NOMO-1 treated with DMSO at 0.1 percent for 48 hours (cell line): ENCODE data around the gene AAK1.

Experiments
- DNase-seq: peaks from one replicate; lab custom pipeline; 2025; ENCODE audit not compliant: unreplicated experiment; lab: John Stamatoyannopoulos, UW

The AAK1 gene

DNA sequence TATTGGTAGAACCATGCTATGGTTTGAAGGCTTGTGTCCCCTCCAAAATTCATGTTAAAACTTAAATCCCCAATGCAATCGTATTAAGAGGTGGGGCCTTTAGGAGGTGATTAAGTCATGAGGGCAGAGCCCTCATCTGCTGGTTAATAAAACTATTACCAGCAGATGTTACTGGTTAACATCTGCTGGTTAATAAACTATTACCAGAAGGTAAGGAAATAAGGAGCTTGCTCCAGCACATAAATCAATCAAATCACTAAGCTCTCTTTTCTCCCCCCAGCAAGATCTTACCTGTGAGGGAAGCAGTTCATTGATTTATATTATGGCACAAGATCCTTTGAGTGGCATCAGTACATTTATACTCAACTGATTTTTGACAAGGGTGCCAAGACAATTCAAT, 96.9 kb downstream of the AAK1 start:
- no peak for DNase-seq

GRCh38 chr2:69545477-69545932, 98.0 kb downstream of the AAK1 start:
- no peak for DNase-seq

- no peak for DNase-seq
Observed at GRCh38 chr2:69544951-69545350, 98.6 kb downstream of the AAK1 start.

DNA sequence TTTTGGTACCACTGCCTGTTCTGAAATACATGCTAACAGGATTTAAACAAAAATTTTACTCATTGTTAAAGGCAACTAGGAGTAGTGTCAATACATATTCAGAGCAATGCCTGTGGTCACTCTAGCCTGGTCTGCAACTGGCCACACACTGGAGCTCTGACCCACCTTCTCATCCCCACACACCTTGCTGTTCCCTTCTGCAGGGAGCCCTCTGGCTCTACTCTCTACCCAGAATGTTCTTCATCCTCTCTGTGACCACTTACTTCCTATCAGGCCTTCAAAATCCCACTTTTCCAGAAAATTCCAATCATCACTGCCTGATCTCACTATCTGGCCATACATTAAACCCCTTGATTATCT, 104.0 kb downstream of the AAK1 start:
- no peak for DNase-seq

- no peak for DNase-seq
Observed at GRCh38 chr2:69538872-69539548, 104.5 kb downstream of the AAK1 start.

DNA sequence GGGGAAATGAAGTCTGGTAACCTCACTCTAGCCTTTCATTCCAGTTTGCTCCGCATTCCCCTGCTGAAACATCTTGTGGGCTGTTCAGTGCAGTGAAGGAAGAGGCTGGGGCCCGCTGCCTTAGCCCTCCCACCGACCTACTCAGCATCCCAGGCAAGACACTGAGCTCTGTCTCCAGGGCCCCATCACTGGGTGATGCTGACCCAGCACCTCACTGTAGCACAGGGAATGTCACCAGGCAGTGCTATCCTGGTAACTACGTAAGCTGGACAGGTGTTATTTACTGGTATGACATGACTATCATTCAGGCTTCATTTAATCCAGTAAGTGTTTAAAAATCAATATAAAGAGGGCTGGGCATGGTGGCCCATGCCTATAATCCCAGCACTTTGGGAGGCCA, 105.3 kb downstream of the AAK1 start:
- no peak for DNase-seq

DNA sequence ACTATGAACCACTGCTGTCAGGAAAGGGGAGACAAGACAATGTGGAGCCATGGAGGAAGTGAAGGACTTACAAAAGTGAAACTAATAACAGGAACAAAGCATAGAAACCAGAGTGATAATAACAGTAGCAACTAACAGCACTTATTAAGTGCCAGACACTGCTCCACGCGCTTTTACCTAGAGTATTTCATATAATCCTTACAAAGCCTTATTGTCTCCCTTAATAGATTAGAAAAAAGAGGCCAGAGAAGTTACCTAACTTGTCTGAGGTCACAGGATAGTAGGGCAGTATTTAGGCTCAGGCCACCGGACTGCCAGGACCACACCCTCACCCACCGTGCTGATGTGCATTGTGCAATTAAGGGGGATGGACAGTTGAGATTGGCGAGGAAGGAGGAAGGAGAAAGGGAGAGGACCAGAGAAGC, 107.7 kb downstream of the AAK1 start:
- DNase-seq: peak; percentile 83

- no peak for DNase-seq
Observed at GRCh38 chr2:69531186-69531585, 112.4 kb downstream of the AAK1 start.

DNA sequence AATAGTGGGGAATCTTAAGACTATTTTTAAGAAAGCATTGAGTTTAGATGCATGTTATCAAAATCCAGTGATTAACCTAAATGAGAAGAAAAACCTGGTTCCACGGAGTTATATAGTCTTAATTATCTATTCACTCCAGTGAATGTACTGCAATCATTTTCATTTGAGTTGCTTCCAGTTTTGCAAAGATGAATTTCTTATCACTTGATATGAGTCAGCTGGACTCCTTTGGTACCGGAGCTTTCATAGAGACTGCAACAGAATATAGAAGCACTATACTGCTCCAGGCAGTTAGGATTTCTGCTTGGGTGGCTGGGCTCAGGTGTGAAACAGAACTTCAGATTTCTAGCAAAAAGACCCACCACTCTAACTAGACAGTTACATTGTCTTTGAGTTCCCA, 114.1 kb downstream of the AAK1 start:
- DNase-seq: no peak

GRCh38 chr2:69525261-69525660, 118.3 kb downstream of the AAK1 start:
- no peak for DNase-seq

DNA sequence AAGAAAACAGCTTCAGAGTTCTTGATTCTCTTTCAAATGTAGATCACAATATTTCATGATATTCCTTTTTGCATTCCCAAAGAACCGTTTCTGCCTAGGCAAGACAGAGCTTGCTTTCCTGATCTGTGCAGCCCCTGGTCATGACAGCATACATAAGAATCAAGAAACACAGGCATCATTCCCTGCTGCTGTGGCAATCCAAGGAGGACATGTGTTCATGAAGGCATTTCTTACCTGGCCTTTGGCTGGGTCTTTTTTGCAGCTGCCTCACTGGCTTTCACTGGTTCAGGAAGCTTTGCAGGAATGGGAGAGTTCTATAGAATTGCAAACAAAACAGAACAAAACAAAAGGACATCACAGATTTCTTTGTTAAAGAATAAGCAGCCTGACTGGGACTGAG, 118.7 kb downstream of the AAK1 start:
- no peak for DNase-seq

DNA sequence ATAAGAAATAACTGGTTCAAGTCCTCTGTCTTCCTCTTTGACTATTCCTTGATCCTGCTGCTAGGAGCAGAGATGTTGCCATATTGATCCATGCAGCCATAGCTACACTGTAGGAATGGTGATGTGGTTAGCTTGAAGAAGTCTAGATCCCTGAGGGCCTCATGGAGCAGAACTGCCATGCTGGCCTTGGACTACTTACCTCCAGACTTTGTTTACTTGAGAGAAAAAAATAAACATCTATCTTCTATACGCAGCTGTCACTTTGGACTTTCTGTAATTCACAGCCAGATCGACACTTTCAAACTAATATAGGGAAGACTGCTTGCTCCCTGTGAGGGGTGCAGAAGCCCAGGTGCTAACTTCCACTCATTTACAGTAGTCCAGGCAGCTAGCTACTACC, 121.8 kb downstream of the AAK1 start:
- no peak for DNase-seq

- no peak for DNase-seq
Observed at GRCh38 chr2:69518841-69519240, 124.7 kb downstream of the AAK1 start.

- DNase-seq: no peak
Observed at GRCh38 chr2:69517410-69517809, 126.1 kb downstream of the AAK1 start.

GRCh38 chr2:69514819-69515218, 128.7 kb downstream of the AAK1 start:
- DNase-seq: no peak

DNA sequence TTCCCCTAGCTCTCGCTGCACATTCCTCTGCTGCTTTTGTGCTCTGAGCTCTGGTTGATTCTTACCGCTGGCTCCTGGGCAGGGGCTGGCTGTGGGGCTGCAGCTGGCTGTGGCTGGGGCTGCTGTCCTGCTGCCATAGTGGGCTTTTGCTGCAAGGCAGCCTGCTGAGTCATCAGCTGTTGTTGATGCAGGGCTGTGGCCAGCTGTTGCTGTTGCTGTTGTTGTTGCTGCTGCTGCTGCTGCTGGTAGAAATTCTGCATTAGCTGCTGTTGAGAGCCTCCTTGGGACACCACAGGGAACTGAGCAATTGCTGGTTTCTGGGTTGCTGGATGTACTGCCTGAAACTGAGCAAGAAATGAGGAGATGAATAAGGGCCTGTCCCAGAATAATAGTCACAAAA, 129.1 kb downstream of the AAK1 start:
- no peak for DNase-seq

- DNase-seq: no peak
Observed at GRCh38 chr2:69512446-69512845, 131.1 kb downstream of the AAK1 start.

- DNase-seq: no peak
Observed at GRCh38 chr2:69510204-69510603, 133.3 kb downstream of the AAK1 start.

DNA sequence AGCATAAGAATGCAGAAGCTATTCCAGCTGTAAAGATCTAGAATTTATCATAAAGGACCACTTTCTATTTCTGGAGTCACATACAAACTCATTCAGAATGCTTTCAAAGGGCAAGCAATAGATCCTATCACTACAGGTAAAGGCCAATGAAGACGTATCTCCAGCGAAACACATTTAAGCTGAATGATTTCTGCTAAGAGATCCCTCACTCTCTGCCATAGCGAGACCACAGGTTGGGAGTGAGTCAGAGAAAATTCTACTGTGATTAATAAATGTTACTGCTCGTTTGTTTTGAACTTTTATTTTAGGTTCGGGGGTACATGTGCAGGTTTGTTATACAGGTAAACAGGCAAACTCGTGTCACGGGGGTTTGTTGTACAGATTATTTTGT, 133.8 kb downstream of the AAK1 start:
- no peak for DNase-seq

DNA sequence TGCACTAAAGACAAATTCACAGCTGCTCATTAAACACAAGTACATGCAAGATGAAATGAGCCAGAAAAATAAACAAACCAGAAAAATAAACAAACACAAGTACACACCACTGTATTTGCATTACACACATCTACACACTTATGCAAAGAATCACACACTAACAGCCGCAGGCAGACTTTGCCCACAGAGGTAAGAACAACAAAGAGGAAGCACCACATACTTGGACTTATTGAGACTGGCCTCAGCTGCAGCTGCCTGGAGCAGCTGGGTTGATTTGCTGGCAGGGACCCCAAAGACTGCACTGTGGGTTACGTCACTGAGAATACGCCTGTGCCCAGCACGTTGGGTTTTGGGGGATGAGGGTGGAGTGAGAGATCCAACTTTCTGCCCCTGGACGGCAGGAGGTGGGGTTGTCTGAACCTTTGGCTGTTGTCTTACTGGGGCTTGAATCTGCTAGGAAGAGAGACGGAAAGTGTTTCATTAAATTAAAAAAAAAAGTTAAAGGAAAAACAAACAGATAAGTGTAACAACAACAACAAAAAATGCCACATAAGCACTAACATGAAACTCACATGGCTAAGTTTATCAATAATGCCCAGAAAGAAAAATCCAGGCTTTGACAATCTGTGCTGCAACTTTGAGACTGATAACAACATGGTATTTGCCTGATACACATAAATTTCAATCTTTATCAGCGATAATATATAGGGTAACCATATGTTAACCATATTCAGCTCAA, 134.4 kb downstream of the AAK1 start:
- peak; percentile 8 for DNase-seq

DNA sequence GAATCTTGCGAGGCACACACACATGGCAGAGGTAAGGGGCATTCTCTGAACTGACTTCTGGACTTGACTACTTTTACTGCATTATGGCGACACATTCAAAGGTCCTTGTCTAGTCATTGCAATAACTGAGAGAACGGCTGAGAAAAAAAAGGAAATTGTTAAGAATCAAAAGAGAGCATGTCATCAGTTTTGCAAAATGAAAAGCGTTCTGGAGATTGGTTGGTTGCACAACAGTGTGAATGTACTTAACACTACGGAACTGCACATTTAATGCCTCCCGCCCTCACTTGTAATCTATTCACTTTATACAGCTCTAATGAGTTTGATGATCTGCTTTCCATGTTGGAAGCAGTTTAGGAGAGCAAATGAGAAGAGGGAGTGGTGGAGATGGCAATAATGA, 137.8 kb downstream of the AAK1 start:
- DNase-seq: peak; percentile 98

GRCh38 chr2:69501301-69501700, 142.2 kb downstream of the AAK1 start:
- peak; percentile 3 for DNase-seq

GRCh38 chr2:69499966-69500365, 143.6 kb downstream of the AAK1 start:
- no peak for DNase-seq
